Umbilical cord (tissue), 2 donors: ENCODE measurements around the gene SART3. TPM values are rescaled to one million over a fixed set of nuclear protein-coding genes. Genes with fewer than 3 reads are reported as not detected.

Experiments
- DNase-seq: peaks from one replicate; pipeline ENCODE4 v3.0.0-alpha.2; 2015; ENCODE audit warnings: low spot score
- total RNA-seq: library from RNA; depleted of rRNA; stranded (reverse); fragments of >200 nt; gene quantifications from one replicate; pipeline ENCODE4 v1.2.3, GENCODE V29; 2014; ENCODE audit warnings: low replicate concordance; ENCODE audit not compliant: insufficient read depth

The SART3 gene, protein sequence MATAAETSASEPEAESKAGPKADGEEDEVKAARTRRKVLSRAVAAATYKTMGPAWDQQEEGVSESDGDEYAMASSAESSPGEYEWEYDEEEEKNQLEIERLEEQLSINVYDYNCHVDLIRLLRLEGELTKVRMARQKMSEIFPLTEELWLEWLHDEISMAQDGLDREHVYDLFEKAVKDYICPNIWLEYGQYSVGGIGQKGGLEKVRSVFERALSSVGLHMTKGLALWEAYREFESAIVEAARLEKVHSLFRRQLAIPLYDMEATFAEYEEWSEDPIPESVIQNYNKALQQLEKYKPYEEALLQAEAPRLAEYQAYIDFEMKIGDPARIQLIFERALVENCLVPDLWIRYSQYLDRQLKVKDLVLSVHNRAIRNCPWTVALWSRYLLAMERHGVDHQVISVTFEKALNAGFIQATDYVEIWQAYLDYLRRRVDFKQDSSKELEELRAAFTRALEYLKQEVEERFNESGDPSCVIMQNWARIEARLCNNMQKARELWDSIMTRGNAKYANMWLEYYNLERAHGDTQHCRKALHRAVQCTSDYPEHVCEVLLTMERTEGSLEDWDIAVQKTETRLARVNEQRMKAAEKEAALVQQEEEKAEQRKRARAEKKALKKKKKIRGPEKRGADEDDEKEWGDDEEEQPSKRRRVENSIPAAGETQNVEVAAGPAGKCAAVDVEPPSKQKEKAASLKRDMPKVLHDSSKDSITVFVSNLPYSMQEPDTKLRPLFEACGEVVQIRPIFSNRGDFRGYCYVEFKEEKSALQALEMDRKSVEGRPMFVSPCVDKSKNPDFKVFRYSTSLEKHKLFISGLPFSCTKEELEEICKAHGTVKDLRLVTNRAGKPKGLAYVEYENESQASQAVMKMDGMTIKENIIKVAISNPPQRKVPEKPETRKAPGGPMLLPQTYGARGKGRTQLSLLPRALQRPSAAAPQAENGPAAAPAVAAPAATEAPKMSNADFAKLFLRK
- total RNA-seq: 40.7 TPM

DNA sequence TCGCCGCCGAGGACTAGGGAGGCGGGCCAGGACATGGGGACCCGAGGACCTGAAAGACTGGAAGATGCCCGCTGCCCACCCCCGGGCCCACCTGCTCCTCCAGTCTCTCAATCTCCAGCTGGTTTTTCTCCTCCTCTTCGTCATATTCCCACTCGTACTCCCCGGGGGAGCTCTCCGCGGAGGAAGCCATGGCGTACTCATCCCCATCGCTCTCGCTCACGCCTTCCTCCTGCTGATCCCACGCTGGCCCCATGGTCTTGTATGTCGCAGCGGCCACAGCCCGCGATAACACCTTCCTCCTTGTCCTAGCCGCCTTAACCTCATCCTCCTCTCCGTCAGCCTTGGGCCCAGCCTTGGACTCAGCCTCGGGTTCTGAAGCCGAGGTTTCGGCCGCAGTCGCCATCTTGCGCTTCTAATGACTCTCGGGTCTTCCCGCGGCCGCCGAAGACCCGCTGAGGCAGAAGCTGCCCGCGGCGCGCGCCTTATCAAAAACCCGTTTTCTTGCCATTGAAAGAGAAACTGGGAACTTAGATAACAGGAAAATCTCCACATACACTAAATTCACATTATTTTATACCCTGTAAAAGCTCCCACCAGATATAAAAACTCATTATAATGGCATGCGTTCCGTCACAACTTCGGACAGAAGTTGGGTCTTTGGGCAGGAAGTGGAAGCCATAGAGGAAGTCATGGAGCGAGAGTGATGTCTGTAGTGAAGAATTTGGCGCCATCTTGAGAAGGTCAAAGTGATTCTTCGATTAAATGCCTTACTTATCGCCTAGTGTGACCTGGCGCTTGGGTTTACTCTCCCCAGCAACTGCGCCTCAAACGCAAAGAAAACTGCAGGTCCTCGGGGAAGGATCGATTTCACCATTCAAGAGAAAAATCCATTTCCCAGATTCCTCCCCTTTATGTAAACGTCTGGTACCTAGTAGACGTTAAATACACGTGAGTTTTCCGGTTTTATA is at the start of gene SART3:
Gene SART3 (minus strand): TSS at position 422 of the 968 bp plus-strand sequence. CDS start 19 bp downstream, at position 403.
- DNase-seq: peak; percentile 95

GRCh38 chr12:108610336-108610815 is 49.4 kb upstream of the SART3 start:
- no peak for DNase-seq

DNA sequence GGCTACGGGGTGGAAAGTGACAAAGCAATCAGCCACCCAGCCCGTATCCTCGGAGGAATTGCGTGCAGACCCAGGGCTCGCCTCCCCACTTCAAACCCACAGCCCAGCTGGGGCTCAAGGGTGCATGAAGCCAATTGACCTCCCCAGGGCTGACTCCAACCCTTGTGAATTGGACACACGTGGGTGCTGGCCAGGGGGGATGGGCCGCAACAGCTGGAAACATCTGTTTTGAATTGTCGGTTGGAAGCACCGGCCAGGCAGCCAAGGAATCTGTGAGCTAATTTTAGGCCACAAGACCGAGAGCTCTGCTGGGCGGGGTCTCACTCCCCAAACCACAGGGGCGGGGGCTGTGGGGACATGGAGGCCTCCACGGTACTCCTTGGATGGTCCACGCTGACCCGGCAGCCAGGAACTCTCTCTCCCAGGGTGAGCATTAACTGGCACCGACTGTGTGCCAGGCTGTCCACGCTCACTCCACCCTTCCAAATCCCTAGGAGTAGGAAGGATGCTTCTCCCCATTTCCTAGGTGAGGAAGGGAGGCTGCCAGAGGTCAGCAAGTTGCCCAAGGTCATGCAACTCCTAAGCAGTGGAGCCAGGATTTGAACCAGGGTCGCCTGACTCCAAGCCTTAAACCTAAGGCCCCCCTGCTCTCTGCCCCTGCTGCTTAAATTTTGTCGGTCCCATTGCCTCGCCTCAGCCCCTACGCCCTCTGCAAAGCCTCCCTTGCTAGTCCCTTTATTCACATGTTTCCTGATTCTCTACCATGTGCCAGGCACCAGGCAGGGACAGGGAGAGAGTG is 48.8 kb upstream of the SART3 start:
- peak; percentile 95 for DNase-seq

GRCh38 chr12:108608616-108609015 is 47.6 kb upstream of the SART3 start:
- no peak for DNase-seq

DNA sequence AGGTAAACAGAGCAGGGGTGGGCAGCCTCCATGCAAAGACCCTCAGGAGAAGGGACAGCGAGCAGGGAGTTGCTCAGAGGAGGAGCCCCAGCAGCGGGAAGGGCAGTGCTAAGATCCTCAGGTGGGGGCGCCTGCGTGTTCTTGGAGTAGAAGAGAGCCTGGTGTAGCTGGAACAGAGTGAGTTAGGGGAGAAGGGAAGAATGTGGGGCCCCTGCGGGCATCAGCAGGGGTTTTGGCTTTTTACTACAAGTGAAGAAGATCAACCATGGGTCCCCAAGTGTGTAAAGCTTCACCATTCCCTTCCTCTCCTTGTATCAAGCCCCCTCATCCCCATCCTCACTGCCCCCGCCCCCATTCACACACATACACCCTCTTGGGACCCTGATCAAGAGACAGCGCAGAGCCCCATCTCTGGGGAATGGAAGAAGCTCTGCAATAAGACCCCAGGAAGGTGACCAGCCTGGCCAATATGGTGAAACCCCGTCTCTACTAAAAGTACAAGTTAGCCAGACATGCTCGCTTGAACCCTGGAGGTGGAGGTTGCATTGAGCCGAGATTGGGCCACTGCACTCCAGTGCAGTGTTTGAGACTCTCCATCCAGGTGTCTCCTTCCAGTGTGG is 47.1 kb upstream of the SART3 start:
- no peak for DNase-seq

- DNase-seq: no peak
These were observed 45.5 kb upstream of the SART3 start for GRCh38 chr12:108606492-108606891.

DNA sequence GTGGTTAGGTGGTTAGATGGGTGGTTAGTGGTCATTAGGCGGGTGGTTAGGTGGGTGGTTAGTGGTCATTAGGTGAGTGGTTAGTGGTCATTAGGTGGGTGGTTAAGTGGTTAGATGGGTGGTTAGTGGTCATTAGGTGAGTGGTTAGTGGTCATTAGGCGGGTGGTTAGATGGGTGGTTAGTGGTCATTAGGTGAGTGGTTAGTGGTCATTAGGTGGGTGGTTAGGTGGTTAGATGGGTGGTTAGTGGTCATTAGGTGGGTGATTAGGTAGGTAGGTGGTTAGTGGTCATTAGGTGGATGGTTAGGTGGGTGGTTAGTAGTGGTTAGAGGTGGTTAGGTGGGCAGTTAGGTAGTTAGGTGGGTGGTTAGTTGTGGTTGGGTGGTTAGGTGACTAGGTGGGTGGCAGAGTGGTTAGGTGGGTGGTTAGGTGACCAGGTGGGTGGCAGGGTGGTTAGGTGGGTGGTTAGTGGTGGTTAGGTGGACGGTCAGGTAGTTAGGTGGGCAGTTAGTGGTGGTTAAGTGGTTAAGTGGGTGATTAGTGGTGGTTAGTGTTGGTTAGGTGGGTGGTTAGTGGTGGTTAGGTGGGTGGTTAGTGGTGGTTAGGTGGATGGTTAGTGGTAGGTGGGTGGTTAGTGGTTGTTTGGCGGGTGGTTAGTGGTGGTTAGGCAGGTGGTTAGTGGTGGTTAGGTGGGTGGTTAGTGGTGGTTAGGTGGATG is 44.9 kb upstream of the SART3 start:
- DNase-seq: no peak

DNA sequence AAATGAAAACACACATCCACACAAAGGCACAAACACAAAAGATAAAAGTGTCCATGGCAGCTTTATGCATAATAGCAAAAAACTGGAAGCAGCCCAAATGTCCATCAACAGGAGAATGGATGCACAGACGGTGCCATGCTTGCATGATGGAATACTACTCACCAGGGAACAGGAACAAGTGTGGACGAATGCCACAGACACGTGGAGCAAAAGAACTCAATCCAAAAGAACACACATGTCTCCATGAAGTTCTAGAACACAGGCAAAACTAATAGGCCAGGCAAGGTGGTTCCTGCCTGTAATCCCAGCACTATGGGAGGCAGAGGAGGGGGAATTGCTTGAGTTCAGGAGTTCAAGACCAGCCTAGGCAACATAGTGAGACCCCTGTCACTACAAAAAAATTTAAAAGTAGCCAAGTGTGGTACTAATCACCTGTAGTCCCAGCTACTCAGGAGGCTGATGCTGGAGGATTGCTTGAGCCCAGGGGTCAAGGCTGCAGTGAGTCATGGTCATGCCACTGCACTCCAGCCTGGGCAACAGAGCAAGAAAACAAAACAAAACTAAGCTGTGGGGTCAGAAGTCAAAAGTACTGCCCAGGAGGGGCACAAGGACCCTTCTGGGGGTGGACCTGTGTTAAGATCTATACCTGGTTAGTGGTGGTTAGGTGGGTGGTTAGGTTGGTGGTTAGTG is 44.2 kb upstream of the SART3 start:
- DNase-seq: no peak

DNA sequence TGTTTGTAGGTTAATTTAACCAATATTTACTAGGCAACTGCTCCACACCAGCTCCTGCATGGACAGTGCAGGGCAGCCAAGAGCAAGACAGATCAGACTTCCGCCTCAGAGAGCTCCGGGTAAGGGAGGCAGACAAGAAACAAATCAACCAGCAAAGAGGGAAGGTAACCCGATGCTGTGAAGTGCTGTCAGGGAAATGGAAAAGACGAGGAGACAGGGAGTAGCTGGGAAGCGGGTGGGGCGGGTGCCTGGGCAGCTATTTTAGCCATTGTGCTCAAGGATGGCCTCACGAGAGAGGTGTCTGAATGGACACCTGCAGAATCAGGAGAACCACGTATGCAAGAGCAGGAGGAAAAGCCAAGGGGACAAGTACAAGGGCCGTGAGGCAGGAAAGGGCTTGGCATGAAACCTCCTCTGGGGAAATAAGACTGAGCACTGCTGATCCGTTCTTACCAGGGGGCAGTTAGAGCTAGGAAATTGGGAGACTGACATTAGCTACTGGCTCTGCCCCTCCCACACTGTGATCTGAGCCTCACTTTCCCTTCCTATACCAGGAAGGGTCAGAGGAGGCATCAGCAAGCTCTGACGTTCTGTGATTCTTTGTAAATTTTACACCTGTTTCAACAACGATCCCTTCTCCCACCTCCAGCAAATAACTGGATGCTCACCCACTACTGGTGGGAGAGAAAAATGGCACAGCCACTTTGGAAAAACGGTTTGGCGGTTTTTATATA is 43.4 kb upstream of the SART3 start:
- DNase-seq: no peak

GRCh38 chr12:108603743-108604142 is 42.8 kb upstream of the SART3 start:
- DNase-seq: no peak

GRCh38 chr12:108602976-108603704 is 42.2 kb upstream of the SART3 start:
- DNase-seq: no peak

GRCh38 chr12:108602209-108602705 is 41.3 kb upstream of the SART3 start:
- DNase-seq: no peak

DNA sequence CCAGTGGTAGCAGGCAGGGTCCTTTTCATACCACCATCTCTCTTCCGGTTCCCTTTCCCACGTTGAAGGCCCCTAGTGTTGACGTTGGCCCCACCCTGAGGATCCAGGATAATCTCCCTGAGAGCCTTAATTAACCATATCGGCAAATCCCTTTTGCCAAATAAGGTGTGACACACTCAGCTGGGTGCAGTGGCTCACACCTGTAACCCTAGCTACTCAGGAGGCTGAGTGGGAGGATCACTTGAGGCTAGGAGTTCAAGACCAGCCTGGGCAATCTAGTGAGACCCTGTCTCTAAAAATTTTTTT is 39.7 kb upstream of the SART3 start:
- DNase-seq: no peak

- no peak for DNase-seq
These were observed 39.2 kb upstream of the SART3 start for GRCh38 chr12:108599948-108600701.

DNA sequence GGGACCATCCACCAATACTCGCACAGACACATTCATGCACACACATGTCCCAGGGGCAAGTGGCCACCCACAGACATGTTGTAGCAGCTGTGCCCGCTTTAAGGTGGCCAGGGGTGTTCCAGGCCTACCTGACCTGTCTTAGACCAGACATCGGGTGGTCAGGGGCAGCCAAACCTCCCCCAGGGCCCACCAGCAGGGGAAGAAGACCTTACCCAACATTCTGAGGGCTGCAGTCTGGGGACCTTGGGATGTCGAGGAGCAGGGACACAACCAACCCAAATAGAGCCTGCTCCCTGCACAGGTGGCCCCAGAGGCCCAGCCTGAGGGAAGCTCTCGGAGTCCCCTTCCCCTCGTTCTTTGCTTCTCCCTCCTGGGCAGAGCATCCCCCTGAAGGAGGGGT is 38.6 kb upstream of the SART3 start:
- no peak for DNase-seq

DNA sequence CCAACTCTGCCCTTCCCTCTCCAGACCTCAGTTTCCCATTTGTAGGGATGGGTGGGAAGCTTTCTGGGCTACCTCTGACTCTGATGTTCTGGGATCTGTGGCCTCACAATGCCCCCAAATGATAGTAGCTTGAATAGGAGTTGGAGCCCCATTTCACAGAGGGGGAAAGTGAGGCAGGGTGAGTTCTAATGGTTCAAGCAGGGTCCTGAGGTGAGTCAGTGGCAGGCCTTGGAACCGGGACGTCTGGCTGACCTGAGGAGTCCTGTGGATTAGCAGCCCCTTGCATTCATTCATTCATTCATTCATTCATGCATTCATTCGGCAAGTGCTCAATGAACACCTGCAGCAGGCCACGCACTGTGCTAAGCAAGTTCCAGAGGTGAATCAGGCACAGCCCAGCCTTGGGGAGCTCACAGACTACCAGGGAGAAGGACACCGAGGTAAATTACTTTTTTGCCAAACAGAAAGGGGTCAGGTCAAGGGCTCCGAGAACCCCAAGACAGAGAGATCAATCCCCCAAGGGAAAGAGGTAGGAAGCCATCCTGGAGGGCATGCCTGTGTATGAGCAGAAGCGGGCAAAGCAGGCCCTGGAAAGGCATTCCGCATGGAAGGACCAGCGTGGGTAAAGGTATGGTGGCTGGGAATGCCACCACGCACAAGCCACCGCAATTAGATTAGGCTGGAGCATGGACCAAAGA is 37.7 kb upstream of the SART3 start:
- DNase-seq: no peak
